ENCODE data around the gene ZNF134.

Gene ZNF134

DNA sequence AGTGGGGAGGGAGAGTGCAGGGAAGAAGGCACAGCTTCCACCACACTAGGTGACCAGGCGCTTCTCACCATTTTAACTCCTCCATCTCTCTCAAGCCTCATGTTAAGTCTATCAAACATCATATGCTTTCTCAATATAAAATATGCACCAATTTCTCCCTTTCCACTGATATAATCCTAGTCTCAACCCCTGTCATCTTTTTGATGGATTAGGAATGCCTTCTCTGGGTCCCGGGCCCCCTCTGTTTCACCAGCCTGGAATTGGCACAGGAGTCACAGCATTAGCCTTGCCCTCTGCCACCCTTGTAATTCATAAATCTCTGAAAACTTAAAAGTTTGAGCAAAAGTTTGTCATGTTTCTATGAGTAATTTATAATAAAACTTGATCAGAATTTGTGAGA is 54.6 kb downstream of the ZNF134 start, which contains the start of gene ZSCAN4:
ZSCAN4 (plus strand) TSS at position 301 of the 400 bp plus-strand sequence. CDS start 7,211 bp downstream, outside the sequence.
- TF ChIP-seq, protein P1, sequence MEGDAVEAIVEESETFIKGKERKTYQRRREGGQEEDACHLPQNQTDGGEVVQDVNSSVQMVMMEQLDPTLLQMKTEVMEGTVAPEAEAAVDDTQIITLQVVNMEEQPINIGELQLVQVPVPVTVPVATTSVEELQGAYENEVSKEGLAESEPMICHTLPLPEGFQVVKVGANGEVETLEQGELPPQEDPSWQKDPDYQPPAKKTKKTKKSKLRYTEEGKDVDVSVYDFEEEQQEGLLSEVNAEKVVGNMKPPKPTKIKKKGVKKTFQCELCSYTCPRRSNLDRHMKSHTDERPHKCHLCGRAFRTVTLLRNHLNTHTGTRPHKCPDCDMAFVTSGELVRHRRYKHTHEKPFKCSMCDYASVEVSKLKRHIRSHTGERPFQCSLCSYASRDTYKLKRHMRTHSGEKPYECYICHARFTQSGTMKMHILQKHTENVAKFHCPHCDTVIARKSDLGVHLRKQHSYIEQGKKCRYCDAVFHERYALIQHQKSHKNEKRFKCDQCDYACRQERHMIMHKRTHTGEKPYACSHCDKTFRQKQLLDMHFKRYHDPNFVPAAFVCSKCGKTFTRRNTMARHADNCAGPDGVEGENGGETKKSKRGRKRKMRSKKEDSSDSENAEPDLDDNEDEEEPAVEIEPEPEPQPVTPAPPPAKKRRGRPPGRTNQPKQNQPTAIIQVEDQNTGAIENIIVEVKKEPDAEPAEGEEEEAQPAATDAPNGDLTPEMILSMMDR (conservative IDR thresholded peaks at IDR 0.05; ENCODE audit: control insufficient read depth, insufficient read depth, low read depth, low read length): no peak
- no peak for DNase-seq (ENCODE audit: low read depth)
- H3K4me3 ChIP-seq (ENCODE audit: control insufficient read depth, low read depth, low read length): no peak within 1 kb of the TSS

DNA sequence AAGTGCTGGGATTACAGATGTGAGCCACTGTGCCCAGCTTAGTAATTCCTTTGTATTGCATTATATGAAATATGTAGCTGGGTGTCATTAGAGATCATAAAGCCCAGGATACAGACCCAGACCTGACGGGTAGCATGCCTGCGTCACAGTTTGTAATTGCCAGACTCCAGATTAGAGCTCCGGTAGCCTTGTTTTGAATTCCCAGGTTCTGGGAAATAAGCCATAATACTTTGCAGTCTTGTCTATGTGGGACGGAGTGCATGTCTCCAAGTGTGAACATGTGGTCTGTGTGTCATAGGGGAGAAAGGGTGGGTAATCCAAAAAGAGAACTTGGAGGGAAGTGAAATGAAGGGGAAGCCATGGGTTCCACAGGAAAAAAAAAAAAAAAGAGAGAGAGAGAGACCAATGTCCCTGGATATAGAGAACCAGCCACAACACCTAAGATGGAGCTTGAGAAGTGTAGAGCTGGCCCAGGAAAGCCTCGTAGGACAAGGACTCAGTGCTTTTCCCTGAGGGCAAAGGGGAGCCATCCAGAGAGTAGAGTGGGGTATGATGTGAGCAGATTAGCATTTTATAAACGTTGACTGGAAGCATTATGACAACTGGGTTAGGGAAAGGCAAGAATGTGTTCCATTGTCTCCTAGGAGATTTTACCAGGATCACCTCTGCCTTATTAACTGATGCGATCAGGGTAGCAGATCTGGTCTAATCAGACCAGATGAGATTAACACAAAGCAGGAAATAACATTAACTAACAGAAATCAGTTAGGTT is 57.3 kb downstream of the ZNF134 start:
- TF ChIP-seq, protein P1 (conservative IDR thresholded peaks at IDR 0.05; ENCODE audit: control insufficient read depth, insufficient read depth, low read depth, low read length): no peak
- no peak overlapping the region for H3K4me3 ChIP-seq (ENCODE audit: control insufficient read depth, low read depth, low read length)
- peak; percentile 7 for DNase-seq (ENCODE audit: low read depth)

DNA sequence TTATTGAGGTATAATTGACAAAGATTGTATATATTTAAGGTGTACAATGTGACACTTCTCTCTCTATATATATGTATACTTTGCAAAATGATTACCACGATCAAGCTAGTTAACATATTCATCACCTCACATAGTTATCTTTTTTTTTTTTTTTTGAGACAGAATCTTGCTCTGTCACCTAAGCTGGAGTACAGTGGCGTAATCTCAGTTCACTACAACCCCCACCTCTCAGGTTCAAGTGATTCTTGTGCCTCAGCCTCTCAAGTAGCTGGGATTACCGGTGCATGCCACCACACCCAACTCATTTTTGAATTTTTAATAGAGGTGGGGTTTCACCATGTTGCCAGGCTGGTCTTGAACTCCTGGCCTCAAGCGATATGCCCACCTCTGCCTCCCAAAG is 58.4 kb downstream of the ZNF134 start:
- H3K4me3 ChIP-seq (ENCODE audit: control insufficient read depth, low read depth, low read length): no peak overlapping the region
- TF ChIP-seq, protein P1 (conservative IDR thresholded peaks at IDR 0.05; ENCODE audit: control insufficient read depth, insufficient read depth, low read depth, low read length): no peak
- DNase-seq (ENCODE audit: low read depth): no peak
